CD4-positive, alpha-beta T cell (primary cell): ENCODE data around the gene B4GALT3. TPM values are rescaled to one million over a fixed set of nuclear protein-coding genes. Genes with fewer than 3 reads are reported as not detected.
A peak's percentile ranks its signal among the peaks of the same experiment; 100 is the strongest.

Source experiments
- ATAC-seq: fragments of 200-7000 bp; cut with Tn5 transposase; one replicate; pipeline ENCODE4 v1.10.0; 2022; ENCODE audit warnings: mild to moderate bottlenecking; ENCODE audit not compliant: poor library complexity
- CTCF ChIA-PET: fragments of 350-600 bp; sonication (Branson Sonifier 250); formaldehyde crosslinking; loops from one replicate; lab custom pipeline; 2021; ENCODE audit warnings: antibody characterized with exemption, inconsistent platforms; lab: Charles Lee
- POLR2A ChIA-PET: fragments of 350-600 bp; sonication (Branson Sonifier 250); formaldehyde crosslinking; loops from one replicate; lab custom pipeline; 2021; ENCODE audit warnings: antibody characterized with exemption, inconsistent platforms; lab: Charles Lee
- DNase-seq, 14 experiments: peaks; one replicate each; pipeline ENCODE4 v3.0.0-alpha.2; 2013 to 2020; ENCODE audit warnings: mixed read lengths in 2 of 14
- H3K27ac ChIP-seq, 2 donors: one replicate each; pipeline versions ENCODE4 v1.5.1 to v1.7.0; 2013; ENCODE audit warnings: low read length in 2 of 2, low read depth in 1 of 2, mild to moderate bottlenecking in 1 of 2
- H3K27me3 ChIP-seq, 2 experiments: 1 replicate in 1 of 2; 2 replicates in 1 of 2; pipeline versions ENCODE4 v1.6.1 to v1.7.0; 2013; ENCODE audit warnings: low read length in 2 of 2, control low read depth in 1 of 2, mild to moderate bottlenecking in 1 of 2, moderate library complexity in 1 of 2; ENCODE audit not compliant: insufficient read depth in 2 of 2, control insufficient read depth in 1 of 2
- H3K36me3 ChIP-seq: one replicate; pipeline ENCODE4 v1.6.1; 2013; ENCODE audit warnings: low read length, control low read depth; ENCODE audit not compliant: insufficient read depth
- H3K4me1 ChIP-seq: one replicate; pipeline ENCODE4 v1.6.1; 2013; ENCODE audit warnings: low read length, control low read depth; ENCODE audit not compliant: insufficient read depth
- H3K4me3 ChIP-seq: one replicate; pipeline ENCODE4 v1.5.1; 2013; ENCODE audit warnings: mild to moderate bottlenecking, low read length, moderate library complexity
- H3K9me3 ChIP-seq, 2 experiments: 1 replicate in 1 of 2; 2 replicates in 1 of 2; pipeline versions ENCODE4 v1.6.1 to v1.7.0; 2013; ENCODE audit warnings: low read length in 2 of 2, mild to moderate bottlenecking in 2 of 2, control low read depth in 1 of 2, moderate library complexity in 1 of 2; ENCODE audit not compliant: control insufficient read depth in 1 of 2, insufficient read depth in 1 of 2
- H3K27ac Mint-ChIP-seq: one replicate; pipeline ENCODE4 v1.8.0; 2020; ENCODE audit warnings: mixed read lengths
- H3K27me3 Mint-ChIP-seq: one replicate; pipeline ENCODE4 v1.8.0; 2021; ENCODE audit warnings: mixed read lengths
- H3K36me3 Mint-ChIP-seq: one replicate; pipeline ENCODE4 v1.8.0; 2021; ENCODE audit warnings: low read depth, mixed read lengths
- H3K4me1 Mint-ChIP-seq: one replicate; pipeline ENCODE4 v1.8.0; 2021; ENCODE audit warnings: low read depth, mixed read lengths
- H3K4me3 Mint-ChIP-seq: one replicate; pipeline ENCODE4 v1.8.0; 2020; ENCODE audit warnings: mild to moderate bottlenecking, mixed read lengths
- H3K9me3 Mint-ChIP-seq: one replicate; pipeline ENCODE4 v1.8.0; 2020; ENCODE audit warnings: mixed read lengths
- CTCF ChIP-seq: fragments of 200-600 bp; IDR thresholded peaks from one replicate; pipeline ENCODE4 v1.8.0; 2022; ENCODE audit warnings: antibody characterized with exemption, mild to moderate bottlenecking
- intact Hi-C, 2 experiments: fragments of 100-400 bp; cut with DNase I in 1 of 2; cut with micrococcal nuclease in 1 of 2; formaldehyde crosslinking; loops; one replicate each; pipeline versions ENCODE4 v1.15.1 to v1.9.0; 2023 to 2025; cut with DNase I, micrococcal nuclease
- total RNA-seq, 174 experiments: library from RNA in 2 of 174; stranded (reverse) in 2 of 174; gene quantifications; one replicate each; pipeline ENCODE4 v1.2.3 and lab custom pipeline; 2021 to 2026

Gene B4GALT3
- total RNA-seq, 2 experiments from 2014 or later, result 40.8 to 44.3 TPM

DNA sequence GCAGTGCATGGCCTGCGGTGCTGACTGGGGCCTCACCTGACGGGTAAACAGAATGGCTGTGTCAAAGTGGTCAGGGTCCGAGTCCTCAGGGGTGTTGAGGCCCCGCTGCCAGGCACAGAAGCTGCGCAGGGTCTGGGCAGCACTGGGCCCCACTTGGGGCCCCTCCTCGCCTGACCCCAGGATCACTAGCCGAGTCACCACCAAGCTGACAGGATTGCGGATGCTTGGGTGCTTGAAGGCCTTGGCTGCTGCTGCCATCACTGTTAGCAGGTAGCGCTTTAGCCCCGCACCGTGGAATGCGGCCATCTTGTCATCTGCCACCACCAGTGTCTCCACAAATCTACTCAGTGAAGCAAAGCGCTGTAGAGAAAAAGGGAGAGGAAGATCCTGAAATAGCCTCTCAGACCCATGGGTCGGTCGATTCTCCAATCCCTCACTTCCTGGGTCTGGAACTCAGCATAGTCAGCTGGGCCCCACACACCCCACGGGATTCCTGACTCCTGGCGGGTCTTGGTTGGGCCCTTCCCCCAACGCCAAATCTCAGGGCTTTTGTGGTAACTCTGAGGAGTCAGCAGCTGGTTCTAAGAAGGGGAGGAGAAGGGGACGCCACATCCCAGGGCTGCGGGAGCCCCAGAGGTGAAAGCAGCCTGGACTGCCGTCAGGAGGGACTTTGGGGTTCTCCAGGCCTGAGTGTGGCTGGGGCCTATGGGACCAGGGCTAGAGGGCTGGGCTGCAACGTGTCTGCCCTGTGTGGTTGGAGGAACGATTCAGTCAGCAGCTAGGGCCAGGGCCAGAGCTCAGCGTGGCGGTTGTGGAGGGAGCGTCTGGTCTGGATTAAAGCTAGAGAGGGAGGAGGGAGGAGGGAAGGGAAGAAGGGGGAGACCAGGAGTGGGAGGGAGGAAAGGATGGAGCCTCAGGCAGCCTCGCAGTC lies 19.5 kb upstream of the B4GALT3 start:
- H3K4me1 ChIP-seq, result peaks cover 67% of the 10 kb centered on the region
- H3K27ac ChIP-seq, result no peak overlapping the region
- TF ChIP-seq CTCF, result no peak
- no peak for DNase-seq
- no peaks in the 10 kb centered on the region for H3K9me3 ChIP-seq
- peaks cover 41% of the 10 kb centered on the region for H3K4me1 Mint-ChIP-seq
- H3K27ac Mint-ChIP-seq, result no peak overlapping the region
- no peaks in the 10 kb centered on the region for H3K27me3 ChIP-seq
- H3K27me3 Mint-ChIP-seq, result no peaks in the 10 kb centered on the region
- no peak overlapping the region for H3K4me3 Mint-ChIP-seq
- H3K9me3 Mint-ChIP-seq, result no peaks in the 10 kb centered on the region
- POLR2A ChIA-PET, result interaction anchor here (0.6 to 1.4 kb wide), 3 partner anchors 29 to 597 kb away, joined by 3 read pairs; partner anchors contain the start of gene TOMM40L
- ATAC-seq, result no peak
- CTCF ChIA-PET, result no interaction called here
- H3K4me3 ChIP-seq, result no peak overlapping the region
- H3K36me3 ChIP-seq, result no peaks in the 10 kb centered on the region
- intact Hi-C loops, result no loop called here
- no peaks in the 10 kb centered on the region for H3K36me3 Mint-ChIP-seq

DNA sequence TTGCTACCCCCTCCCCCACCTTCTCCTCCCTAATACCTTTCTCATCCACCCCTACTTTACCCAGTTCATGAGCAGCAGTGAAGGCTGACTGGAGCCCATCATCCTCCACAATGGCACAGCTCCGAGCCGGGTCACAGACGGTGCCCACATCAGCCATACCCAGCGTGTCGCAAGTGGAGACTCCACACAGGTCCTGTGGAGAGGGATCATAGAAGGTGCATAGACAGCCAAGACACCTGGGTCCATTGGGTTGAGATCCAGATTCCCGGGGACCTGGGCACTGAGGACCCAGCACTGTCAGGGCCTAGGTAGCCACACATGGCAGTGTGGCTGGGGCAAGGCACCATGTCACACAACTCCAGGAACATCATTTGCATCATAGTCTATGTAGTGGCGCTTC lies 18.8 kb upstream of the B4GALT3 start:
- intact Hi-C loops, result no loop called here
- Mint-ChIP-seq H3K4me1 (peaks cover 37% of the 10 kb centered on the region), H3K27me3 (no peaks in the 10 kb centered on the region), H3K4me3 (no peak overlapping the region), H3K27ac (no peak overlapping the region), H3K9me3 (no peaks in the 10 kb centered on the region), H3K36me3 (no peaks in the 10 kb centered on the region)
- Histone ChIP-seq H3K4me3 (no peak overlapping the region), H3K9me3 (no peaks in the 10 kb centered on the region), H3K36me3 (no peaks in the 10 kb centered on the region), H3K27ac (no peak overlapping the region), H3K4me1 (peaks cover 67% of the 10 kb centered on the region), H3K27me3 (no peaks in the 10 kb centered on the region)
- ChIA-PET CTCF (interaction anchor here (0.5 kb wide), 1 partner anchor 98 kb away, joined by 3 read pairs; no protein-coding TSS in a partner anchor), POLR2A (interaction anchor here (1.4 to 2.4 kb wide), 2 partner anchors 11 to 29 kb away, joined by 3 to 5 read pairs; partner anchors contain the start of gene TOMM40L)
- peak in 1 of 14 experiments; percentile 6 for DNase-seq
- no peak for ATAC-seq
- no peak for TF ChIP-seq CTCF

GRCh38 chr1:161195171-161195570 lies 17.9 kb upstream of the B4GALT3 start:
- no peak for ATAC-seq

More at GRCh38 chr1:161195171-161195570, 17.9 kb upstream of the B4GALT3 start:
- Mint-ChIP-seq H3K4me3 (no peak overlapping the region), H3K9me3 (no peaks in the 10 kb centered on the region), H3K27me3 (no peaks in the 10 kb centered on the region), H3K27ac (peak overlapping the region; percentile 49), H3K4me1 (peaks cover 36% of the 10 kb centered on the region), H3K36me3 (no peaks in the 10 kb centered on the region)
- H3K27me3 ChIP-seq, result no peaks in the 10 kb centered on the region
- POLR2A ChIA-PET, result interaction anchor here (1.5 to 4.1 kb wide), 3 partner anchors 10 to 29 kb away, joined by 5 to 22 read pairs (median 5); partner anchors contain the start of gene PPOX
- TF ChIP-seq CTCF, result no peak
- intact Hi-C loops, result no loop called here
- DNase-seq, result peak in 3 of 14 experiments; percentile 30 to 55 (median 30)
- H3K9me3 ChIP-seq, result no peaks in the 10 kb centered on the region
- CTCF ChIA-PET, result interaction anchor here (1.1 kb wide), 1 partner anchor 29 kb away, joined by 3 read pairs; the partner anchor contains the start of gene PPOX
- no peaks in the 10 kb centered on the region for H3K36me3 ChIP-seq
- peaks cover 64% of the 10 kb centered on the region for H3K4me1 ChIP-seq
- no peak overlapping the region for H3K27ac ChIP-seq
- H3K4me3 ChIP-seq, result no peak overlapping the region
